HCT116 (cell line): ENCODE data around the gene PDE4D. TPM values are rescaled to one million over a fixed set of nuclear protein-coding genes. Genes with fewer than 3 reads are reported as not detected.

Experiments used
- ATAC-seq: fragments of 200-7000 bp; cut with Tn5 transposase; 2 replicates; pipeline ENCODE4 v1.9.1; 2020; ENCODE audit warnings: mild to moderate bottlenecking, moderate library complexity
- BruUV-seq: library from RNA; stranded (reverse); fragments of 400-500 nt; replicated peaks from 2 replicates; lab custom pipeline; 2021; lab: Mats Ljungman, UMichigan
- CTCF ChIA-PET: fragments of 300-600 bp; sonication (Branson Sonifier 250); formaldehyde crosslinking; loops from one replicate; lab custom pipeline; 2021; ENCODE audit warnings: antibody characterized with exemption; lab: Charles Lee
- POLR2A ChIA-PET: fragments of 300-600, 350-600 bp; sonication (Branson Sonifier 250); formaldehyde crosslinking; loops from one replicate; lab custom pipeline; 2021; ENCODE audit warnings: antibody characterized with exemption; lab: Charles Lee
- RAD21 ChIA-PET, 2 experiments: fragments of 300-600 bp; sonication (Branson Sonifier 250); formaldehyde crosslinking; loops; one replicate each; lab custom pipeline; 2023; ENCODE audit warnings: low total read pairs in 2 of 2; ENCODE audit not compliant: uncharacterized antibody in 2 of 2, unreplicated experiment in 2 of 2, low non-redundant PET in 1 of 2; lab: Charles Lee
- DNase-seq: peaks from one replicate; pipeline ENCODE4 v3.0.0-alpha.2; 2010; ENCODE audit warnings: low read depth, low spot score
- H2AFZ ChIP-seq: fragments of 200-600 bp; shearing (Covaris generic), sonication (generic); 2 replicates; pipeline ENCODE4 v1.6.1; 2017; ENCODE audit warnings: low read depth, mixed run types, mixed read lengths, antibody characterized with exemption, low read length; ENCODE audit not compliant: poor library complexity, severe bottlenecking
- H3K27ac ChIP-seq: 2 replicates; pipeline ENCODE4 v1.5.1; 2012; ENCODE audit warnings: low read depth, low read length
- H3K27me3 ChIP-seq: fragments of 200-600 bp; sonication (generic); 2 replicates; pipeline ENCODE4 v1.6.1; 2016; ENCODE audit warnings: mixed run types, low read length, mixed read lengths; ENCODE audit not compliant: insufficient read depth
- H3K36me3 ChIP-seq, 2 experiments: fragments of 200-500 bp in 1 of 2; fragments of 200-600 bp in 1 of 2; sonication (Bioruptor generic) in 1 of 2; sonication (generic) in 1 of 2; 2 replicates each; pipeline versions ENCODE4 v1.5.1 to v1.6.1; 2014 to 2016; ENCODE audit warnings: low read length in 2 of 2, inconsistent platforms in 1 of 2, mixed read lengths in 1 of 2, mixed run types in 1 of 2; ENCODE audit not compliant: insufficient read depth in 2 of 2, control insufficient read depth in 1 of 2
- H3K4me1 ChIP-seq, 2 experiments: fragments of 200-600 bp in 1 of 2; sonication (generic) in 1 of 2; 2 replicates each; pipeline versions ENCODE4 v1.5.1 to v1.6.1; 2012 to 2017; ENCODE audit warnings: low read length in 2 of 2, inconsistent platforms in 1 of 2, mild to moderate bottlenecking in 1 of 2, mixed read lengths in 1 of 2, mixed run types in 1 of 2, moderate library complexity in 1 of 2; ENCODE audit not compliant: insufficient read depth in 2 of 2, control insufficient read depth in 1 of 2
- H3K4me2 ChIP-seq: fragments of 200-600 bp; sonication (generic); 2 replicates; pipeline ENCODE4 v1.6.1; 2017; ENCODE audit warnings: mixed run types, low read length, mixed read lengths
- H3K4me3 ChIP-seq, 2 experiments: fragments of 200-600 bp in 1 of 2; sonication (generic) in 1 of 2; replicated peaks in 1 of 2; 2 replicates each; pipeline ENCODE4 v1.5.1; 2011 to 2016; ENCODE audit warnings: low read length in 2 of 2, control low read depth in 1 of 2, low read depth in 1 of 2, mild to moderate bottlenecking in 1 of 2, mixed read lengths in 1 of 2, mixed run types in 1 of 2
- H3K79me2 ChIP-seq: fragments of 200-600 bp; sonication (generic); 2 replicates; pipeline ENCODE4 v1.6.1; 2017; ENCODE audit warnings: mild to moderate bottlenecking, mixed run types, low read length, moderate library complexity, mixed read lengths; ENCODE audit not compliant: insufficient read depth
- H3K9ac ChIP-seq: fragments of 200-600 bp; sonication (generic); 2 replicates; pipeline ENCODE4 v1.6.1; 2016; ENCODE audit warnings: low read length, mixed read lengths
- H3K9me2 ChIP-seq: fragments of 200-600 bp; sonication (generic), shearing (Covaris generic); 2 replicates; pipeline ENCODE4 v1.6.1; 2017; ENCODE audit warnings: mixed run types, mild to moderate bottlenecking, moderate library complexity; ENCODE audit not compliant: insufficient read depth
- H3K9me3 ChIP-seq, 2 experiments: fragments of 200-500 bp in 1 of 2; fragments of 200-600 bp in 1 of 2; sonication (Bioruptor generic) in 1 of 2; sonication (generic) in 1 of 2; 2 replicates each; pipeline ENCODE4 v1.6.1; 2014 to 2017; ENCODE audit warnings: low read length in 2 of 2, mixed read lengths in 2 of 2, inconsistent platforms in 1 of 2, low read depth in 1 of 2, mild to moderate bottlenecking in 1 of 2, mixed run types in 1 of 2, moderate library complexity in 1 of 2; ENCODE audit not compliant: control insufficient read depth in 1 of 2, insufficient read depth in 1 of 2
- H4K20me1 ChIP-seq: fragments of 200-600 bp; sonication (generic), shearing (Covaris generic); 2 replicates; pipeline ENCODE4 v1.6.1; 2017; ENCODE audit warnings: mixed run types, mild to moderate bottlenecking, moderate library complexity; ENCODE audit not compliant: insufficient read depth
- CBX3 ChIP-seq: IDR thresholded peaks from 2 replicates; pipeline ENCODE4 v1.6.1; 2012; ENCODE audit warnings: low read depth
- CEBPB ChIP-seq: IDR thresholded peaks from 2 replicates; pipeline ENCODE4 v1.6.1; 2012; ENCODE audit warnings: low read depth
- EZH2 ChIP-seq: fragments of 200-600 bp; sonication (generic); IDR thresholded peaks from 2 replicates; pipeline ENCODE4 v1.6.1; 2017; ENCODE audit warnings: antibody characterized with exemption, mixed run types
- EZH2phosphoT487 ChIP-seq: fragments of 200-600 bp; IDR thresholded peaks from 2 replicates; pipeline ENCODE4 v1.6.1; 2018; ENCODE audit warnings: antibody characterized with exemption, borderline replicate concordance
- FOSL1 ChIP-seq: IDR thresholded peaks from 2 replicates; pipeline ENCODE4 v1.6.1; 2012; ENCODE audit warnings: low read depth
- RAD21 ChIP-seq: IDR thresholded peaks from 2 replicates; pipeline ENCODE4 v1.6.1; 2012; ENCODE audit warnings: low read depth, mild to moderate bottlenecking
- SP1 ChIP-seq: IDR thresholded peaks from 2 replicates; pipeline ENCODE4 v1.6.1; 2012; ENCODE audit warnings: low read depth
- TCF7L2 ChIP-seq: IDR thresholded peaks from 2 replicates; pipeline ENCODE4 v1.7.0; 2011; ENCODE audit warnings: borderline replicate concordance, inconsistent platforms; ENCODE audit not compliant: insufficient read depth, insufficient read length; ENCODE audit errors: extremely low read depth
- ZFX ChIP-seq: fragments of 450-650 bp; IDR thresholded peaks from 2 replicates; pipeline ENCODE4 v1.6.1; 2017
- intact Hi-C: fragments of 100-400 bp; cut with micrococcal nuclease; formaldehyde crosslinking; loops from 2 replicates; pipeline ENCODE4 v1.10.0; 2022
- total RNA-seq: library from RNA; stranded (reverse); gene quantifications from one replicate; pipeline ENCODE4 v1.2.1, GENCODE V29; 2021; ENCODE audit not compliant: unreplicated experiment

The PDE4D gene
- total RNA-seq, 1 experiment from 2014 or later, result 1.1 TPM

GRCh38 chr5:58924306-58924705, 969.2 kb downstream of the PDE4D start:
- RAD21 ChIA-PET, result no interaction called here
- CTCF ChIA-PET, result no interaction called here
- Histone ChIP-seq H3K9ac (no peak overlapping the region), H4K20me1 (no peaks in the 10 kb centered on the region), H3K9me3 (no peaks in the 10 kb centered on the region), H3K4me2 (no peak overlapping the region), H3K79me2 (no peaks in the 10 kb centered on the region), H3K4me3 (no peak overlapping the region), H2AFZ (no peak overlapping the region), H3K4me1 (no peaks in the 10 kb centered on the region), H3K27me3 (peaks cover 71% of the 10 kb centered on the region), H3K27ac (no peak overlapping the region), H3K36me3 (no peaks in the 10 kb centered on the region), H3K9me2 (no peaks in the 10 kb centered on the region)
- ATAC-seq (no peak), DNase-seq (no peak)
- TF ChIP-seq FOSL1 (no peak), SP1 (no peak), RAD21 (no peak), EZH2 (no peak), CBX3 (no peak), CEBPB (no peak)
- intact Hi-C loops, result no loop called here
- POLR2A ChIA-PET, result interaction anchor here (0.9 kb wide), 1 partner anchor 29 kb away, joined by 3 read pairs; no protein-coding TSS in a partner anchor
- no TSS peak for BruUV-seq

GRCh38 chr5:58923355-58923754, 970.2 kb downstream of the PDE4D start:
- intact Hi-C loops, result no loop called here
- no peak overlapping the region for H3K9ac ChIP-seq
- CTCF ChIA-PET, result no interaction called here
- no peak overlapping the region for H3K27ac ChIP-seq
- H2AFZ ChIP-seq, result no peak overlapping the region
- ATAC-seq (no peak), DNase-seq (no peak)
- no peak overlapping the region for H3K4me2 ChIP-seq
- TF ChIP-seq EZH2phosphoT487 (no peak), ZFX (no peak), TCF7L2 (no peak), CBX3 (no peak), CEBPB (no peak), FOSL1 (no peak)
- TF ChIP-seq, all 23 proteins: peak for 0
- peaks cover 78% of the 10 kb centered on the region for H3K27me3 ChIP-seq
- H3K9me2 ChIP-seq, result no peaks in the 10 kb centered on the region
- H3K4me1 ChIP-seq, result no peaks in the 10 kb centered on the region
- RAD21 ChIA-PET, result no interaction called here
- no TSS peak for BruUV-seq
- no peaks in the 10 kb centered on the region for H4K20me1 ChIP-seq
- H3K9me3 ChIP-seq, result no peaks in the 10 kb centered on the region
- no peaks in the 10 kb centered on the region for H3K36me3 ChIP-seq
- no peaks in the 10 kb centered on the region for H3K79me2 ChIP-seq
- POLR2A ChIA-PET, result interaction anchor here (0.9 kb wide), 1 partner anchor 28 kb away, joined by 3 read pairs; no protein-coding TSS in a partner anchor
- no peak overlapping the region for H3K4me3 ChIP-seq
